ENCODE measurements around the gene ETV3L. TPM values are rescaled to one million over a fixed set of nuclear protein-coding genes. Genes with fewer than 3 reads are reported as not detected.

Gene ETV3L
- total RNA-seq, 1 donor from 2014 or later = not detected

GRCh38 chr1:157047062-157047410 lies 52.6 kb downstream of the ETV3L start:
- DNase-seq (ENCODE audit: low read depth) (no peak), FAIRE-seq (no peak)
- Mint-ChIP-seq H3K4me1 (ENCODE audit: low read depth, unreplicated experiment) (peaks cover 23% of the 10 kb centered on the region), H3K4me3 (ENCODE audit: unreplicated experiment) (peak overlapping the region; percentile 94), H3K36me3 (ENCODE audit: low read depth, unreplicated experiment) (no peaks in the 10 kb centered on the region), H3K27me3 (ENCODE audit: low read depth, unreplicated experiment) (peaks cover 2% of the 10 kb centered on the region), H3K27ac (ENCODE audit: unreplicated experiment) (no peak overlapping the region), H3K9me3 (ENCODE audit: unreplicated experiment) (no peaks in the 10 kb centered on the region)
- no peaks in the 10 kb centered on the region for H3K9me3 ChIP-seq (ENCODE audit: insufficient read depth, low read depth, low read length)
- no peak overlapping the region for H3K4me3 ChIP-seq (ENCODE audit: insufficient read depth, low read depth, low read length)
- H3K9ac ChIP-seq (ENCODE audit: low read length) = no peak overlapping the region
- H3K27me3 ChIP-seq (ENCODE audit: insufficient read depth, low read length) = peaks cover 3% of the 10 kb centered on the region
- peaks cover 16% of the 10 kb centered on the region for H3K4me1 ChIP-seq (ENCODE audit: insufficient read depth, low read length)
- H2AFZ ChIP-seq (ENCODE audit: low read depth, low read length) = no peak overlapping the region
- H3K79me2 ChIP-seq (ENCODE audit: insufficient read depth, low read length) = peaks cover 30% of the 10 kb centered on the region
- no peak overlapping the region for H3K4me2 ChIP-seq (ENCODE audit: low read length)
- no peak overlapping the region for H3K27ac ChIP-seq (ENCODE audit: low read depth, low read length)
- TF ChIP-seq EZH2 (IDR thresholded peaks at IDR 0.05; ENCODE audit: insufficient read depth, low read length) (no peak), CTCF (IDR thresholded peaks at IDR 0.05; ENCODE audit: insufficient read depth, low read depth, low read length) (no peak)
- H3K36me3 ChIP-seq (ENCODE audit: insufficient read depth, low read length) = no peaks in the 10 kb centered on the region
- peaks cover 27% of the 10 kb centered on the region for H4K20me1 ChIP-seq (ENCODE audit: insufficient read depth, low read length)

- H3K27ac Mint-ChIP-seq (ENCODE audit: unreplicated experiment) = peak within 1 kb of the TSS; percentile 93
These were observed 54.1 kb downstream of the ETV3L start, which contains the start of gene ARHGEF11 for GRCh38 chr1:157045250-157046218. Gene ARHGEF11, minus strand, starts transcription at chr1:157045742. Its CDS starts 1,412 bp downstream, at chr1:157044330.

More at GRCh38 chr1:157045250-157046218, 54.1 kb downstream of the ETV3L start, which contains the start of gene ARHGEF11:
- peak within 1 kb of the TSS; percentile 97 for H3K4me3 ChIP-seq (ENCODE audit: insufficient read depth, low read depth, low read length)
- H3K27ac ChIP-seq (ENCODE audit: low read depth, low read length) = peak within 1 kb of the TSS; percentile 78
- peak within 1 kb of the TSS; percentile 97 for H3K4me2 ChIP-seq (ENCODE audit: low read length)
- Mint-ChIP-seq H3K4me1 (ENCODE audit: low read depth, unreplicated experiment) (peaks cover 26% of the 10 kb centered on the region), H3K9me3 (ENCODE audit: unreplicated experiment) (no peaks in the 10 kb centered on the region), H3K27me3 (ENCODE audit: low read depth, unreplicated experiment) (peaks cover 2% of the 10 kb centered on the region), H3K4me3 (ENCODE audit: unreplicated experiment) (peak within 1 kb of the TSS; percentile 94), H3K36me3 (ENCODE audit: low read depth, unreplicated experiment) (no peaks in the 10 kb centered on the region)
- TF ChIP-seq CTCF (IDR thresholded peaks at IDR 0.05; ENCODE audit: insufficient read depth, low read depth, low read length) (no peak), EZH2 (IDR thresholded peaks at IDR 0.05; ENCODE audit: insufficient read depth, low read length) (no peak)
- FAIRE-seq (no peak), DNase-seq (ENCODE audit: low read depth) (peak; percentile 74)
- H3K9me3 ChIP-seq (ENCODE audit: insufficient read depth, low read depth, low read length) = no peaks in the 10 kb centered on the region
- peaks cover 23% of the 10 kb centered on the region for H3K4me1 ChIP-seq (ENCODE audit: insufficient read depth, low read length)
- H2AFZ ChIP-seq (ENCODE audit: low read depth, low read length) = peak within 1 kb of the TSS; percentile 89
- no peaks in the 10 kb centered on the region for H3K36me3 ChIP-seq (ENCODE audit: insufficient read depth, low read length)
- peaks cover under 1% of the 10 kb centered on the region for H3K27me3 ChIP-seq (ENCODE audit: insufficient read depth, low read length)
- peaks cover 41% of the 10 kb centered on the region for H4K20me1 ChIP-seq (ENCODE audit: insufficient read depth, low read length)
- H3K79me2 ChIP-seq (ENCODE audit: insufficient read depth, low read length) = peaks cover 42% of the 10 kb centered on the region
- H3K9ac ChIP-seq (ENCODE audit: low read length) = peak within 1 kb of the TSS; percentile 98
